HepG2 (cell line): ENCODE data around the gene ANKRD6. TPM values are rescaled to one million over a fixed set of nuclear protein-coding genes. Genes with fewer than 3 reads are reported as not detected.

Source experiments
- ATAC-seq: fragments of 200-7000 bp; cut with Tn5 transposase; 3 replicates; pipeline ENCODE4 v1.9.1; 2020; ENCODE audit warnings: mild to moderate bottlenecking, moderate library complexity
- BruUV-seq: library from RNA; stranded (reverse); fragments of 400-500 nt; replicated peaks from 2 replicates; lab custom pipeline; 2021; lab: Mats Ljungman, UMichigan
- CTCF ChIA-PET: fragments of 300-600 bp; formaldehyde crosslinking; extraction: SDS; loops from one replicate; lab custom pipeline; 2021; ENCODE audit warnings: low total read pairs, inconsistent platforms, low intra/inter-chr PET ratio; lab: Yijun Ruan, JAX
- POLR2A ChIA-PET: fragments of 350-600 bp; sonication (Branson Sonifier 250); formaldehyde crosslinking; loops from one replicate; lab custom pipeline; 2020; ENCODE audit warnings: antibody characterized with exemption, inconsistent platforms; lab: Yijun Ruan, JAX
- DNase-seq: peaks from one replicate; pipeline ENCODE4 v3.0.0-alpha.2; 2015; ENCODE audit warnings: low spot score
- FAIRE-seq: peaks from 3 replicates; lab custom pipeline; 2011; peaks lifted over from hg19 to GRCh38; lab: Jason Lieb, UNC
- H2AFZ ChIP-seq: one replicate; pipeline ENCODE4 v1.6.1; 2011; ENCODE audit warnings: low read length, inconsistent platforms
- H3K27ac ChIP-seq: fragments of 300-600 bp; 3 replicates; pipeline ENCODE4 v1.8.0; 2011; ENCODE audit warnings: mixed run types, mild to moderate bottlenecking, mixed read lengths, low read length, inconsistent platforms; ENCODE audit not compliant: insufficient read depth; ENCODE audit errors: extremely low read length
- H3K27me3 ChIP-seq, 2 experiments: fragments of 200-600 bp in 1 of 2; 2 replicates in 1 of 2; 3 replicates in 1 of 2; pipeline versions ENCODE4 v1.6.0 to v1.8.0; 2011; ENCODE audit warnings: low read length in 2 of 2, mild to moderate bottlenecking in 2 of 2, moderate library complexity in 2 of 2, inconsistent platforms in 1 of 2; ENCODE audit not compliant: insufficient read depth in 2 of 2, control insufficient read depth in 1 of 2
- H3K36me3 ChIP-seq, 2 experiments: fragments of 200-600 bp in 1 of 2; replicated peaks in 1 of 2; 2 replicates in 1 of 2; 3 replicates in 1 of 2; pipeline versions ENCODE4 v1.5.1 to v1.8.0; 2011; ENCODE audit warnings: low read length in 2 of 2, inconsistent platforms in 1 of 2; ENCODE audit not compliant: insufficient read depth in 2 of 2, control insufficient read depth in 1 of 2
- H3K4me1 ChIP-seq: 2 replicates; pipeline ENCODE4 v1.5.1; 2012; ENCODE audit warnings: low read length, inconsistent platforms; ENCODE audit not compliant: insufficient read depth
- H3K4me2 ChIP-seq: 2 replicates; pipeline ENCODE4 v1.6.0; 2011; ENCODE audit warnings: low read depth, low read length, inconsistent platforms
- H3K4me3 ChIP-seq, 3 experiments: fragments of 200-600 bp in 1 of 3; sonication (generic), shearing (Covaris generic) in 1 of 3; replicated peaks in 1 of 3; 2 replicates each; pipeline ENCODE4 v1.5.1; 2011 to 2016; ENCODE audit warnings: low read length in 3 of 3, inconsistent platforms in 2 of 3, low read depth in 2 of 3, mild to moderate bottlenecking in 2 of 3, control low read depth in 1 of 3, mixed read lengths in 1 of 3; ENCODE audit not compliant: insufficient read depth in 1 of 3
- H3K79me2 ChIP-seq: one replicate; pipeline ENCODE4 v1.6.1; 2011; ENCODE audit warnings: low read length, inconsistent platforms; ENCODE audit not compliant: insufficient read depth
- H3K9ac ChIP-seq: 2 replicates; pipeline ENCODE4 v1.6.0; 2011; ENCODE audit warnings: mild to moderate bottlenecking, low read depth, low read length, inconsistent platforms; ENCODE audit not compliant: insufficient read depth
- H3K9me3 ChIP-seq: 2 replicates; pipeline ENCODE4 v1.5.1; 2012; ENCODE audit warnings: mild to moderate bottlenecking, low read length
- H4K20me1 ChIP-seq: 2 replicates; pipeline ENCODE4 v1.6.0; 2011; ENCODE audit warnings: inconsistent platforms, mild to moderate bottlenecking, low read length, moderate library complexity; ENCODE audit not compliant: insufficient read depth
- ARNT2 ChIP-seq: sonication (generic); formaldehyde crosslinking; IDR thresholded peaks from 2 replicates; pipeline ENCODE4 v1.8.0; 2022; ENCODE audit warnings: mild to moderate bottlenecking, low read depth, missing genetic modification reagents, moderate library complexity
- BHLHE40 ChIP-seq: IDR thresholded peaks from 2 replicates; pipeline ENCODE4 v1.6.1; 2011; ENCODE audit warnings: low read length, improper control_type of control experiment
- NR2C2 ChIP-seq: sonication (generic); formaldehyde crosslinking; IDR thresholded peaks from 2 replicates; pipeline ENCODE4 v1.4.0; 2020; ENCODE audit warnings: missing genetic modification reagents, mild to moderate bottlenecking, moderate library complexity, borderline replicate concordance
- TRIM22 ChIP-seq: fragments of 450-650 bp; IDR thresholded peaks from 2 replicates; pipeline ENCODE4 v1.6.1; 2017
- ZBTB21 ChIP-seq: sonication (generic); formaldehyde crosslinking; IDR thresholded peaks from 2 replicates; pipeline ENCODE4 v1.4.0; 2020; ENCODE audit warnings: missing genetic modification reagents
- ZNF337 ChIP-seq: sonication (generic); formaldehyde crosslinking; IDR thresholded peaks from 2 replicates; pipeline ENCODE4 v1.5.1; 2020; ENCODE audit warnings: missing genetic modification reagents, low read depth, mild to moderate bottlenecking, borderline replicate concordance
- ZNF580 ChIP-seq: IDR thresholded peaks from 2 replicates; pipeline ENCODE4 v1.6.1; 2016; ENCODE audit warnings: low read depth, borderline replicate concordance
- WGBS: methylation state at CpG from one replicate; pipeline ENCODE4 v1.1.6; 2017; ENCODE audit warnings: low lambda C conversion rate; 5-methylcytosine and 5-hydroxymethylcytosine counted together
- in situ Hi-C: cut with HindIII; loops from 2 replicates; pipeline ENCODE4 v1.10.0; 2017; ENCODE audit warnings: low pct_unique_long_range_greater_than_20kb; ENCODE audit not compliant: extremely low pct_ligation_motif_present
- intact Hi-C: fragments of 100-400 bp; cut with micrococcal nuclease; formaldehyde crosslinking; loops from one replicate; pipeline ENCODE4 v1.10.0; 2022; ENCODE audit not compliant: unreplicated experiment
- polyA plus RNA-seq, 8 experiments: library from polyadenylated mRNA; depleted of rRNA in 3 of 8; stranded (reverse) in 7 of 8; unstranded in 1 of 8; fragments of >200 nt; fragmentation: Illumina TruSeq in 4 of 8; extraction: Trizol in 4 of 8; gene quantifications; 2 replicates each; pipeline versions ENCODE4 v1.2.1 to v1.2.3, GENCODE V29; 2011 to 2016; ENCODE audit warnings: low read depth in 4 of 8, missing spikeins in 1 of 8, mixed read lengths in 1 of 8; ENCODE audit not compliant: insufficient read depth in 1 of 8
- total RNA-seq, 5 experiments: library from RNA; depleted of rRNA; stranded (reverse); fragments of >200 nt; fragmentation: Illumina TruSeq; extraction: Trizol; gene quantifications; 2 replicates each; pipeline ENCODE4 v1.2.3, GENCODE V29; 2016; ENCODE audit warnings: low read depth in 1 of 5

Gene ANKRD6
- total and polyA plus RNA-seq, 2 of the 13 experiments (the other 11 are each of a cell fraction or from before 2014, with no cell fraction given) = 0.18 to 0.36 TPM

GRCh38 chr6:89678531-89678930, 245.6 kb downstream of the ANKRD6 start:
- Histone ChIP-seq H3K27ac (no peak overlapping the region), H3K36me3 (peaks cover 50 to 86% of the 10 kb centered on the region in 2 experiments), H3K4me3 (no peak overlapping the region), H3K27me3 (no peaks in the 10 kb centered on the region), H3K9ac (no peak overlapping the region), H3K9me3 (no peaks in the 10 kb centered on the region), H3K4me1 (no peaks in the 10 kb centered on the region), H4K20me1 (no peaks in the 10 kb centered on the region), H3K4me2 (no peak overlapping the region), H2AFZ (no peak overlapping the region), H3K79me2 (no peaks in the 10 kb centered on the region)
- no peak for DNase-seq
- TF ChIP-seq TRIM22 (no peak), NR2C2 (no peak), ZBTB21 (no peak), ZNF580 (CRISPR knock-in tag) (no peak), ARNT2 (no peak), BHLHE40 (no peak)
- ChIA-PET CTCF (no interaction called here), POLR2A (no interaction called here)
- BruUV-seq = no TSS peak
- intact Hi-C loops = no loop called here
- in situ Hi-C loops = no loop called here
- FAIRE-seq = no peak
- 96% methylated on average over 3 of the region's 3 CpGs for WGBS
- no peak for ATAC-seq

- Histone ChIP-seq H3K4me2 (no peak overlapping the region), H2AFZ (no peak overlapping the region), H3K27ac (no peak overlapping the region), H3K4me1 (no peaks in the 10 kb centered on the region), H4K20me1 (no peaks in the 10 kb centered on the region), H3K9me3 (no peaks in the 10 kb centered on the region), H3K4me3 (no peak overlapping the region), H3K79me2 (no peaks in the 10 kb centered on the region), H3K36me3 (peaks cover 48 to 84% of the 10 kb centered on the region in 2 experiments), H3K9ac (no peak overlapping the region), H3K27me3 (no peaks in the 10 kb centered on the region)
- intact Hi-C loops = no loop called here
- WGBS = 93% methylated on average over 6 of the region's 6 CpGs
- TF ChIP-seq ZNF337 (CRISPR knock-in tag) = no peak
- ATAC-seq = no peak
- no peak for FAIRE-seq
- in situ Hi-C loops = no loop called here
- BruUV-seq = no TSS peak
- DNase-seq = no peak
- CTCF ChIA-PET = no interaction called here
- POLR2A ChIA-PET = no interaction called here
Observed at GRCh38 chr6:89679215-89680120, 246.5 kb downstream of the ANKRD6 start.
